Ishikawa (cell line): ENCODE data around the gene TBC1D4.

Experiments
- CEBPB ChIP-seq: IDR thresholded peaks from 2 replicates; pipeline ENCODE4 v1.6.1; 2012
- EGR1 ChIP-seq: IDR thresholded peaks from 2 replicates; pipeline ENCODE4 v1.6.1; 2012
- EP300 ChIP-seq: IDR thresholded peaks from 2 replicates; pipeline ENCODE4 v1.6.1; 2012; ENCODE audit warnings: borderline replicate concordance
- FOXM1 ChIP-seq: IDR thresholded peaks from 2 replicates; pipeline ENCODE4 v1.6.1; 2012; ENCODE audit warnings: low read depth, borderline replicate concordance
- RAD21 ChIP-seq: IDR thresholded peaks from 2 replicates; pipeline ENCODE4 v1.6.1; 2012; ENCODE audit warnings: low read depth
- TAF1 ChIP-seq: IDR thresholded peaks from 2 replicates; pipeline ENCODE4 v1.6.1; 2012; ENCODE audit warnings: low read depth, mild to moderate bottlenecking
- TCF12 ChIP-seq: IDR thresholded peaks from 2 replicates; pipeline ENCODE4 v1.6.1; 2012; ENCODE audit warnings: low read depth
- YY1 ChIP-seq: IDR thresholded peaks from 2 replicates; pipeline ENCODE4 v1.6.1; 2012; ENCODE audit warnings: low read depth
- ZBTB7A ChIP-seq: IDR thresholded peaks from 2 replicates; pipeline ENCODE4 v1.6.1; 2012; ENCODE audit warnings: low read depth
- TF ChIP-seq, protein P1 (sequence below): IDR thresholded peaks from 2 replicates; pipeline ENCODE4 v1.6.1; 2012
- TF ChIP-seq, protein P2 (sequence below): IDR thresholded peaks from 2 replicates; pipeline ENCODE4 v1.6.1; 2012; ENCODE audit warnings: low read depth, mild to moderate bottlenecking
- TF ChIP-seq, protein P3 (sequence below): IDR thresholded peaks from 2 replicates; pipeline ENCODE4 v1.6.1; 2012

DNA sequence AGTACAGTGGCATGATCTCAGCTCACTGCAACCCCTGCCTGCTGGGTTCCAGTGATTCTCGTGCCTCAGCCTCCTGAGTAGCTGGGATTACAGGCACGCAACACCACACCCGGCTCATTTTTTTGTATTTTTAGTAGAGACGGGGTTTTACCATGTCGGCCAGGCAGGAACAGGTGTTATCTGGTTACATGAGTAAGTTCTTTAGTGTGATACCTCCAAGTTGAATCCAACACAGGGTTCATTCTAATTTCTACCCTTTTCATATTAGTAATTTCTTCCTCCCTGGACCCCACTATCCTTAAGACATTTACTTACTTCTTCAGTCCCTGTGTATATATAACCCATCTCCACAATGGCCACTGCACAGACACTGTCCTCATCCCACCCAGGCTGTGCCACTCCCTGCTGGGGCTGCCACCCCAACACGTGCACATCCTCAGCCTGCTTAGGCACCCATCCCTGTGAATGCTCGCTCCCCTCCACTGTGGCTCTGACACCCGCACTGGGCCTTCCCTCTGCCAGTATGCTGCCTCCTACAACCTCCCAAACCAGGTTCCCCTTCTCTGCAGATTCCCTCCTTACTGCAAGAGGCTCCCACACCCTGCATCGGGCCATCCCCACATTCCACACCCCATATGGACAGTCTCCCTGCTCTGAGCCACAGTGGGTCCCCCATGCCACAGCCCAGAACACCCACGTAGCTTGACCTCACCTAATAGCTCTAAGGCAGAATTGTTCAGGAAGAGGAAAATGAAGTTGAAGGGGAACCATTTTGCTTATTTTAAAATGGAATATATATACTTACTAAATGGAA is 147.1 kb downstream of the TBC1D4 start:
- TF ChIP-seq, protein P1, sequence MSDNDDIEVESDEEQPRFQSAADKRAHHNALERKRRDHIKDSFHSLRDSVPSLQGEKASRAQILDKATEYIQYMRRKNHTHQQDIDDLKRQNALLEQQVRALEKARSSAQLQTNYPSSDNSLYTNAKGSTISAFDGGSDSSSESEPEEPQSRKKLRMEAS = no peak
- TF ChIP-seq, protein P2, sequence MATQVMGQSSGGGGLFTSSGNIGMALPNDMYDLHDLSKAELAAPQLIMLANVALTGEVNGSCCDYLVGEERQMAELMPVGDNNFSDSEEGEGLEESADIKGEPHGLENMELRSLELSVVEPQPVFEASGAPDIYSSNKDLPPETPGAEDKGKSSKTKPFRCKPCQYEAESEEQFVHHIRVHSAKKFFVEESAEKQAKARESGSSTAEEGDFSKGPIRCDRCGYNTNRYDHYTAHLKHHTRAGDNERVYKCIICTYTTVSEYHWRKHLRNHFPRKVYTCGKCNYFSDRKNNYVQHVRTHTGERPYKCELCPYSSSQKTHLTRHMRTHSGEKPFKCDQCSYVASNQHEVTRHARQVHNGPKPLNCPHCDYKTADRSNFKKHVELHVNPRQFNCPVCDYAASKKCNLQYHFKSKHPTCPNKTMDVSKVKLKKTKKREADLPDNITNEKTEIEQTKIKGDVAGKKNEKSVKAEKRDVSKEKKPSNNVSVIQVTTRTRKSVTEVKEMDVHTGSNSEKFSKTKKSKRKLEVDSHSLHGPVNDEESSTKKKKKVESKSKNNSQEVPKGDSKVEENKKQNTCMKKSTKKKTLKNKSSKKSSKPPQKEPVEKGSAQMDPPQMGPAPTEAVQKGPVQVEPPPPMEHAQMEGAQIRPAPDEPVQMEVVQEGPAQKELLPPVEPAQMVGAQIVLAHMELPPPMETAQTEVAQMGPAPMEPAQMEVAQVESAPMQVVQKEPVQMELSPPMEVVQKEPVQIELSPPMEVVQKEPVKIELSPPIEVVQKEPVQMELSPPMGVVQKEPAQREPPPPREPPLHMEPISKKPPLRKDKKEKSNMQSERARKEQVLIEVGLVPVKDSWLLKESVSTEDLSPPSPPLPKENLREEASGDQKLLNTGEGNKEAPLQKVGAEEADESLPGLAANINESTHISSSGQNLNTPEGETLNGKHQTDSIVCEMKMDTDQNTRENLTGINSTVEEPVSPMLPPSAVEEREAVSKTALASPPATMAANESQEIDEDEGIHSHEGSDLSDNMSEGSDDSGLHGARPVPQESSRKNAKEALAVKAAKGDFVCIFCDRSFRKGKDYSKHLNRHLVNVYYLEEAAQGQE = no peak
- TF ChIP-seq YY1 (no peak), EP300 (no peak), TAF1 (no peak), FOXM1 (no peak), RAD21 (no peak), EGR1 (no peak), CEBPB (no peak), TCF12 (no peak), ZBTB7A (no peak)
- TF ChIP-seq, protein P3, sequence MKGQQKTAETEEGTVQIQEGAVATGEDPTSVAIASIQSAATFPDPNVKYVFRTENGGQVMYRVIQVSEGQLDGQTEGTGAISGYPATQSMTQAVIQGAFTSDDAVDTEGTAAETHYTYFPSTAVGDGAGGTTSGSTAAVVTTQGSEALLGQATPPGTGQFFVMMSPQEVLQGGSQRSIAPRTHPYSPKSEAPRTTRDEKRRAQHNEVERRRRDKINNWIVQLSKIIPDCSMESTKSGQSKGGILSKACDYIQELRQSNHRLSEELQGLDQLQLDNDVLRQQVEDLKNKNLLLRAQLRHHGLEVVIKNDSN = no peak
